ENCODE measurements around the gene RANGAP1.

The RANGAP1 gene

DNA sequence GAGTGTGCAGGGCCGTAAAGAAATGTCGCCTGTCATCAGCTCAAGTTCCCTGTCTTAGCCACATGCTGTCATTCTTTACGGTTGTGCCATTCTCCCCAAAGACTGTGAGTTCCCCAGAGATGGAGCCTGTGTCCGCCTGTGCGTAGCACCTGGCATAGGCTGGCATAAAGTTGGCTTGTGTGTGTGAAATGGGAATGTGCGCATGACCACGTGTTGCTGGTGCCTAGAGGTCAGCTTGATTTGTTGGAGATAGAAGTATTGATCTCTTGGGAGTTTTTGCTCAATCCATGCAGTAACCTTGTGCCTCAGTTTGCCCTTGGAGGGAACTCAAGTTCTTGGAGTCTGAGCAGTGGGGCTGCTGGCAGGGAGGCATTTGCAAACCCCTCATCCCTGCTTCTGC lies 54.6 kb downstream of the RANGAP1 start:
- no peak for DNase-seq

DNA sequence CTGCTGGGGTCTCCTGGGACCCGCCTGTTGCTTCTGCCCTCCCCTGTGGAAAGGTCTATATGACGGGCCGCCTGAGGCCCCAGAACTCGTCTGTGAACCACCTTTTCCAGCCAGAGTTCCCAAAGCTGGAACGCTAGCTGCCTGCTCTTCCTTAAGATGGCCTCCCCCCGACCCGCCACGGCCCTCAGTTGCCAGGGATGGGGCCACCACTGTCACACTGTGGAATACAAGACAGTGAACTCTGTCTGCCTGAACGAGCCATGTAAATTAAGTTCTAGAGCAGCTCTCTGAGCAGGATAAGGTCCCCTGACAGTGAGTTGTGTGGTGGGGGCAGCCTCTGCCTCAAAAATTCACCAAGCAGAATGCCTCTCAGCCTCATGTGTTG lies 55.6 kb downstream of the RANGAP1 start:
- DNase-seq: no peak

DNA sequence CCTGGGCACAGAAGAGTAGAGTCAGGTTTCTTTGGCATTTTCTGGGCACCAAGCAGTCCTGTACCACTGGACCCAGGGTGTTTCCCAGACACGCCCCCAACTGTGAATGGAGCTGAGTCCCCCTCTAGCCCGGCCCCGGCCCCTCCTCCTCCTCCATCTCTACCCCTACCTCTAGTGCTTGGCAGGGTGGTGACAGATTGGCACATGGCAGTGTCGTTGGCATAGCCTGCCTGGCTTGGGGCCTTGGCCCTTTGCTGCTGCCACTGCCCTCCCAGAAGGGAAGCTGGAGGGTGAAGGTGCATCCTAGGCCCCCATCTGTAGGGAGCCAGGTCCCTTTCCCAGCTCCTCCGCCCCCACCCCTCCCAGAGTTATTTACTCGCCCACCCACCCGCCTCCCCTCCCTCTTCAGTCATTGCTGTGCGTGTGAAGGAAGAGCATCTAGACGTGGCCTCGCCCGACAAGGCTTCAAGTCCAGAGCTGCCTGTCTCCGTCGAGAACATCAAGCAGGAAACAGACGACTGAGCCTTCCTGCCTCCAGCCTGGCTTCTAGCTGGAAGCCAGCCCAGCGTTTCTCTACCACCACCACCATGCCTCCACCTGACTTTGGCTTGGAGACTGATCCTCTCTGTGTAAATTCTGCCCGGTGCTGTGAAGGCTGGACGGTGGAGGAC lies 56.1 kb downstream of the RANGAP1 start:
- no peak for DNase-seq

DNA sequence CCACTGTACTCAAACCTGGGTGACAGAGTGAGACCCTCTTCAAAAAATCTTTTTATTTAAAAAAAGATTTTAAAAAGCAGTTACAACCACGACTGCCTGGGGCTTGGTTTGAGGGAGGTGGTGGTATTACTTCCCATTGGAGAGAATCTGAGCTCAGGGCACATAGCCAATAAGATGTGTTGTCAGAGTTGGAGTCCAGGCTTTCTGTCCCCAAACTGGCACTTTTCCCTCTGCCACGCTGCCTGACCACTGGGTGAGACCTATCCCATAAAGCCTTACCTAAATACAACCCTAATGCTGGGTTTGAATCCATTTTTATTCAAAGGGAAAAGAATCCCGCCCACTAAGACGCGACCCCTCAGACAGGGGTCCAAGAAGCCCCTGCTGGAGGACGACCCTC lies 56.8 kb downstream of the RANGAP1 start:
- no peak for DNase-seq

DNA sequence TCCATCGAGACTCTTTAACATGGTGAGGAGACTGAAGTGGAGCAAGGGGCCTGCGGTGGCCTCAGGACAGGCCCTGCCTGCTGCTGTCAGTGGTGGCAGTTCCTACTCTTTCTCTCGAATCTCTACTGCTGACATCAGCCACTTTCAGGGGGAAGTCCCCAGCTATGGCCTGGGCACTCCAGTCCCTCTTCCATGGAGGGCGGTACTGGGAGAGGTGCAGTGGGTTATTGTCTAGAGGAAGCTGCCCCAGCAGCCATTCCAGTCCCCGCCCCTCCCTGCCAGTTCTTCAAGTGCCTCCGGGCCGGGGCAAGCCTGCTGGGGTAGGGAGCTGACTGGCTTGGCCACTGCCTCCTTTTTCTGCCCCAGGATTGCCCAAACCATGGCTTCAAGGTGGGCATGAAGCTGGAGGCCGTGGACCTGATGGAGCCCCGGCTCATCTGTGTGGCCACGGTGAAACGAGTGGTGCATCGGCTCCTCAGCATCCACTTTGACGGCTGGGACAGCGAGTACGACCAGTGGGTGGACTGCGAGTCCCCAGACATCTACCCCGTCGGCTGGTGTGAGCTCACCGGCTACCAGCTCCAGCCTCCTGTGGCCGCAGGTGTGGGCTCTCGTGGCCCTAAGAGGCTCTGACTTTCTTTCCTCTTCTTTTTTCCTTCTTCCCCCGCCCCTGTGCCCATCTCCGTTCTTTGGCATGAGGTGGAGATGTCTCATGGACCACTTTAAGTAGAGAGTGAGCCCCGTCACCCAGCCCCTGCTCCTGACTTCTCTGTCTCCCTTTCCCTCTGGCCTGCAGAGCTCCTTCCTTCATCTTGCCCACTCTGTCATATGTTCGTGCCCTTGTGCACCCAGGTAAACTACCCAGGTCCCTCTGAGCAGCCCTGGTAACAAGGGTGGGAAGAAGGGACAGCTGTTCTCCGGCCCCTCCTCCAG lies 59.0 kb downstream of the RANGAP1 start:
- DNase-seq: no peak

DNA sequence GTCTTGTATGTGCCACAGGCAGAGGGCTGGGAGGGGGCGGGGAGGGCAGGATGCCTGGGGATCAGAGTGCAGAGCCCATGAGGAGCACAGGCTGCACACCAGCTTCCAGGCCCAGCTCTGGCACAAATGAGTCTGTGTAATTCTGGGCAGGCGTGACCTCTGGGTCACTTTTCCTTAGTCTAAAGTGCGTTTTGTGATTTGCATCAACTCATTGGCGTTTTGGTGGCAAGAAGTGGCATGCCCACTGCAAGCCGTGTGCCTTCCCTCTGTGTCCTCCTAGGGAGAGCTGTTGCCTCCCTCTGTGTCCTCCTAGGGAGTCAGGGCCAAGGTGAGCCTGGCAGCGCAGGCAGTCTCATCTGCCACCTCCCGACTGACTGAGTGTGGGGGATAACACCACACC lies 62.5 kb downstream of the RANGAP1 start:
- no peak for DNase-seq

DNA sequence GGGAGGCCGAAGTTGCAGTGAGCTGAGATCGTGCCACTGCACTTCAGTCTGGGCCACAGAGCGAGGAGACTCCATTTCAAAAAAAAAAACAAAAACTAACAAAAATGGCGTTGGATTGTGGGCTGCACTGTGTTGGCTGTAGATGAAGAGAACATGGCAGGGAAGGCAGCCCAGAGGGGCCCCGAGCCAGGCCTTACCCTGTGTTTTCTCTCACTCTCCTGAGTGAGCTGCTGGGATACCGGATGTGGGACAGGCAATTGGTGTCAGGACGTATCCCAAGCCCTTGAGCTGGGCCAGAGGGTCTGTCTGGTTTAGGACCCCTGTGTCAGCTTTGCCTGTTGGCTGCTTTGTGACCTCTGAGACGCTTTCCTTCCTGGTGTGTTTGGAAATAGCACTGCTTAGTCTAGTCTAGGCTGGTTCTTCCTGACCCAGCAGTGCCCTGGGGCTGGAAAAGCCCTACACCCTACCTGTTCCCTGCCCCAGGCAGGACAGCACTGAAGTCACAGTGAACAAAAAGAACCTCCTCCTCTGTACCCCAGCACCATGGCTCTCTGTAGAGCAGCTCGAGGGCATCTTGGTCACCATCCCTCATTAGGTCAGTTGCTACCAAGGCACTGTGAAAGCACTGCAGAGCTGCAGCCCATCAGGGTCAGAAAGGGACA lies 63.0 kb downstream of the RANGAP1 start:
- no peak for DNase-seq

DNA sequence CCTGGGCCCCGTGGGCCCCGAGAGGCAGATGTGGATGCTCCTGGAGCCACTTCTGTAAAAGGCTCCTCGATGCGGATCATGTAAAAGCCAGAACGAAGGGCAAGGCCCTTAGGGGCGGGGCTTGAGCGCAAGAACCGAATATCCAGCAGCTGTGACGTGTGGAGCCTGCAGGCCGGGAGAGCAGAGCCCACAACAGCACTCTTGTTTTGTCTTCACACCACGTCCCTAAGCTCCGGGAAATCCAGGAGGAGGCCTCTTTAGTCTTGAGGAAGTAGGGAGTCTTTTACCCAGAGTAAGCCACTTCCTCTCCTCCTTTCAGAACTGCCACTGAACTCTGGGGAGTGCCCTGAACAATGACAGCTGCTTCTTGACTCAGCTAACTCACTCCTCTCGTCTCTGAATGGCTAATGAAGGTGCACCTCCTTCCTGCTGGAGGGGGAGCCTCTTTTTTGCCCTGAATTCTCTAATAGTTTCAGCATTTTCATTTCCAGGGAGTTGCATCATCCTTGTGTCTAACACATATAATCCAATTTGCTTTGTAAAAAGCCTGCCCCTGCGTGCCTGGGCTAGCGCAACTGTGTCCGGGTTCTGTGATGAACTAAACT lies 68.3 kb downstream of the RANGAP1 start:
- DNase-seq: peak; percentile 43

DNA sequence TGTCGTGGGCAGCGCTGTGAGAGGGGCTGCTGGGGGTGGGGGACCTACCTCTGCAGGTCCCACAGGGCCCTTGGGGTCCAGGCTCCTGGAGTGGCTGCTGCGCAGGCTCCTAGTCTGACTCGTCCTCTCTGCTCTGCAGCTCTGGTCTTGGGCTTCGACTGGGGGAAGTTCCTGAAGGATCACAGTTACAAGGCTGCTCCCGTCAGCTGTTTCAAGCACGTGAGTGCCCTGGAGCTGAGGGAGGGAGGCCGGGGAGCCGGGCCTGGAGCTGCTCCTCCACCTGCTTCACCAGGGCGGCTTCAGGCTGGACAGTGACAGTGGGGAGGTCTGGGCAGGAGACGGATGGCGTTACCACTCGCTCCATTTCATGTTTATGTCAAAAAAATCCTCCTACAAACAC lies 69.0 kb downstream of the RANGAP1 start:
- DNase-seq: no peak

DNA sequence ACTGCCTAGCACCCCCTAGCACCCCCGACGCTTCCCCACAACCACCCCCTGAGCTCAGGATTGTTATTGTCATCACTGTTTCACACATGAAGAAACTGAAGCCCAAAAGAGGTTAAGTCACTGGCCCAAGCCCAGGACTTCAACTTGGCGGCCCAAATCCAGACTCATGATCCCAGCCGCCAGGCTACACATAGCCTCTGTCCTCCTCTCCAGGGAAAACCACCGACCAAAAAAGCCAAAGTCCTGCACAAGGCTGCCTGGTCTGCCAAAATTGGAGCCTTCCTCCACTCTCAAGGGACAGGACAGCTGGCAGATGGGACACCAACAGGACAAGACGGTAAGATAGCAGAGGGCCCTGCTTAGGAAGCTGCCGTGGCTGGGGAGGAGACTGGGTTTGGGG lies 70.1 kb downstream of the RANGAP1 start:
- no peak for DNase-seq

DNA sequence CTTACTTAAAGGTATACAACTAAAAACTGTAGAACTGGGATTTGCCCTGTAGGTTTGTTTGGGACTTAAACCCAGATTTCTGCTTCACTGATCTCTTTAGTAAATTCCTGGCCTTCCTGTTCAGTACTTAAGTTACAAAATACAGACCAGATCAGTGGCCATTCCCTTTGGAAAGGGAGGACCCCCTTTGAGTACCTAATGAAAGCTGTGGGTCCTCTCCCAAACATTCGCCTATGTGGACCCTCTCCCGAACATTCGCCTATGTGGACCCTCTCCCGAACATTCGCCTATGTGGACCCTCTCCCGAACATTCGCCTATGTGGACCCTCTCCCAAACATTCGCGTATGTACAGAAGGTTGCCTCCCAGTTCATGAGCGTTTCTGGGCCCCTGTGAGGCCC lies 70.6 kb downstream of the RANGAP1 start:
- DNase-seq: no peak

DNA sequence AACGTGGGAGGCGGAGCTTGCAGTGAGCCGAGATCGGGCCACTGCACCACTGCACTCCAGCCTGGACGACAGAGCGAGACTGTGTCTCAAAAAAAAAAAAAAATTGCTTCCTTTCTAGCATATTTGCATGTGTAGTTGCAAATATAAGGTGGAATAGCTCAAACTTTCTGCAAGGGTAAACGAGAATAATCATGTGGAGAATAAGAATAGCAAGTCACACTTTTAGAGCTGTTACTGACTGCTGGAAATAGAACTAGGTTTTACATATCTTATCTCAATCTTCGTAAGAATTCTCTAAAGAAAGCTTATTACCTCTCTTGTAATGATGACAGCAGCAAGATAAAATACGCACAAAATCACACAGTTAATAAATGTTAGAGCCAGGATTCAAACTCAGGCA lies 79.3 kb downstream of the RANGAP1 start:
- no peak for DNase-seq

DNA sequence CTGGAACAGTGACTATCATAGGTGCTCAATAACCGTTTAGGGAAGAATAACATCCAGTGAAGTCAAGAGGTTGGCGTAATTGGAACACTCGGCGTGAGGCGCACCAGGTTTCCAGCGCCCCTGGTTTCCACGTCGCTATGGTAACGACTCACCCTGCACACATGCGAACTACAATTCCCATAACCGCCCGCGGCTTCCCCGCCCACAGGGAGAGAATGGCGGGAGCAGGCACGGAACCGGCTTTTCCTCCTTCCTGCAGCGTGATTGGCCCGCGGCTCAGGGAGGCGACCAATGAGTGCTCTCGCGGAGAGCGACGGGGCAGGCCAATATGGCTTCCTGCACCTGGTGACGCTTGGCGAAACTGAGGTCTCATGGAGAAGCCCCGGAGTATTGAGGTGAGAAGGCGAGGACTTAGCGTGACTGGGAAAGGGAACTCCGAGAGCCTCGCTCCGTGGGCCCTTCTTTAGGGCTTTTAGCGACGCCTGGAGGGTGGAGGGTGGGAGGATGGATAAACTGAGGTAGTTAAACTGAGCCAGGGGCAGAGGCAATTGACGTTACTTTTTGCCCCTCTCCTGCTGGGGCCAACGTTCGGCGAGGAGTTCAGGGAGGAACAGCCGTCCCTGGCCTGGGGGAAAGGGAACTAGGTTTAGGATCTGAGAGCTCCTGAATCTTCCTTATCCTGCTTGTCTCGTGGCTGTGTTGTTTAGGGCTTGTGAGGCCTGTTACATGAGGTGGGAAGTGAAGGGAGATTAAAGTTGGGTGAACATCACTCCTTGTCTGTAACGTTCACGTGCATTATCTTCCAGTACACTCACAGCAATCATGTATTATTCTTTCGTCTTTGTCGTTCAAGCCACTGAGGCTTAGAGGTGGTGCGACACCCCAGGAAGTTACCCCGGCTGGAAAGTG lies 80.7 kb downstream of the RANGAP1 start, which contains the start of gene L3MBTL2:
Gene L3MBTL2 (plus strand): TSS at position 321 of the 909 bp plus-strand sequence. CDS start 51 bp downstream, at position 372.
- DNase-seq: peak; percentile 97

DNA sequence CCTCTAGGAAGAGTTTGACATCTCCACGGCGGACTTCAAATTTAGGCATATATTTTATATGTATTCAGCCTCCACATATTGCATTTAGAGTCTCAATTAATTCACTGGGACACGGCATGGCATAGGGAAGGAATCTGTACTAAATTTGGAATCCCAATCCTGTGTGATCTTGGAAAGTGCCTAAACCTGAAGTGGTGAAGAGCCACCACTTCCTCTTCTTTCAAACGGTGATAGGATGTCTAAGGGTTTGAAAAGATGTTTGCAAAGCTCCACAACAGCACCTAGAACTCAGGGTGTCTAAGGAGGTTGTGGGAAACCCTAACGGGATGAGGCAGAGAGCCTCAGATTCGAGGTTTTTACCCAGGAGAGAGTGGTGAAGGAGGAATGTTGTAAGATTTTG lies 81.9 kb downstream of the RANGAP1 start:
- DNase-seq: no peak

DNA sequence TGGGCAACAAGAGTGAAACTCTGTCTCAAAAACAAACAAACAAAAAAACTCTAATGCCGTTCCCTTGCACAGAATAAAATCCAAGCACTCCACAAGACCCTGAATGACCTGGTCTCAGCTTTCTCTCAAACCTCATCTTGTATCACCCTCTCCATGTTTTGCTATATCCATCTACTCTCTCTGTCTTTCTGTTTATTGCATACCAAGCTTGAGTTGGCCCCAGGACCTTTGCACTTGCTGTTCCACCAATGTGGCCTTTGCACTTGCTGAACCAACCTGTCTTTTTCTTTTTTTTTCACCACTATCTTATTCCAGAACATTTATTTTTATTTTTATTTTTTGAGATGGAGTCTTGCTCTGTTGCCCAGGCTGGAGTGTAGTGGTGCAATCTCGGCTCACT lies 82.9 kb downstream of the RANGAP1 start:
- DNase-seq: no peak

DNA sequence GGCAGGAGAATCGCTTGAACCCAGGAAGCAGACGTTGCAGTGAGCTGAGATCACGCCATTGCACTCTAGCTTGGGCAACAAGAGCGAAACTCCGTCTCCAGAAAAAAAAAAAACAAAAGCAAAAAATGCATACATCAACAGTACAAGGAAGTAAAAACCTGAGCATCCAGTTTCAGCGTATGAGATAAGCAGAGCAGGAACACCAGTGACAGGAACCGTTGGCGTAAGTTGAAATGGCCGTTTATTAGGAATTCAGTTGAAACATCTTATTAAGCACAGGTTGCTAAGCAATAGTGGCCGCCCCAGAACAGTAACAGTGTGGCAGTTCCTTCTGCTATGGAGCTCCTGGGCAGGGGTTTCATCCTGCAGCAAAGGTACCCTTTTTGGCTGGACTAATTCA lies 84.8 kb downstream of the RANGAP1 start:
- DNase-seq: no peak

DNA sequence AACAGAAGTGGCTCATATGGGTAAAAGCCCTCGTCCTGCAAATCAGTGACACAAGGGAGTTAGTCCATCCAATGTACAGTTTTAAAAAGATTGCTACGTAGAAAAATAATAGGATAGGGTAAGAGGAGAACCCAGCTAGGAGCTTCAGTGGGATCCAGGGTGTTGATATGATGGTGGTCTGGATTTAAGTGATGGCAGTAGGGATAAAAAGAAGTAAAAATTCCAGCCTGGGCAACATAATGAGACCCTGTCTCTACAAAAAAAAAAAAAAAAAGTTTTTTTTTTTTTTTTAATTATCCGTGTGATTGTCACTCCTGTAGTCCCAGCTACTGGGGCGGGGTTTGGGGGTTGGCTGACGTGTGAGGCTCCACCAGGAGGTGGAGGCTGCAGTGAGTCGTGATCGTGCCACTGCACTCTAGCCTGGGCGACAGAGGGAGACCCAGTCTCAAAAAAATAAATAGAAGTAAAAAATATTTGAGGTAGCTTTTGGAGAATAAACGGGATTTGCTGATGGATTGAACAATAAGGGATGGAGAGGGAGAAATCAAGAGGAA lies 87.9 kb downstream of the RANGAP1 start:
- DNase-seq: peak; percentile 38

DNA sequence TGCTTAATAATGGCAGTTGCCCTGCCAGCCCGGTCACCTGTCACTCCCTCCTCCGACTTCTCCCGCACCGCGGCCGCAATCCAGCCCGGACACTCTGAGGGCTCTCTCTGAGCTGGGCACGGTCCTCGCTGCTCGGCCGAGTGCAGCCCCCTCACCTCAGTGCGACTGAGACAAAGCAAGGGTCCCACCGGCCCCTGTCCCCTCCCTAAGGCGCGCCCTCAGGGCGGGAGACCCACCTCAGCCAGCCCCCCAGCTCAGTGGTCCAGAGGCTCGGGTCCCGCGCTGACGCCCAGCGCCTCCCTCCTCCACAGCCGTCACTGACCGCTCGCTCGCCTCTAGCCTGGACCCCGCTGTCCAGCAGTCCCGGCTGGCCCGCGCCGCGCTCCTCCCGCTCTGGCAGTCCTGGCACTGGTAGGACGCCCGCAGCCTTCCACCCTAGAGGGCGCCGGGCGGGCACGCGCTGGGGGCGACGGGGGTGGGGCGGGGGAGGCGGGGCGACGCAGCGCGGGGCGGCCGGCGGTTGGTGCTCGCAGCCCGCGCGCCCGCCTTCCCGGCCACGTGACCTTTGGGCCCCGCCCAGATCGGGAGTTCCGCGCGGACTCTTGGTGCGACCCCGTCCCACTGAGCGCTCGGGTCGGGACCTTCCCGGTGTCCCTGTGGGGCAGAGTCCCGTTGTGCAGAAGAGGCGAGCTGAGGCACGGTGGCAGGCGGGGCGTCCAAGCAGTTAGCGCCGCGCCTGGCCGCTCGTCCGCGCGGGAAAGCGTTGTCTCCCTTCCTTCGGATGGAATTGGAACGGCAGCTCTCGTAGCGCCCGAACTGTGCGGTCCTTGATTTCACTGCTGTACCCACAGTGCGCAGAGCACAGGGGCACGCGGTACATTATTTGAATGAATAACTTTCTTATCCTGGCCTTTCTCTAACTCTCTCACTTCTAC lies 88.7 kb downstream of the RANGAP1 start:
- peak; percentile 64 for DNase-seq

Measured in CD4-positive, alpha-beta T cell treated with Interleukin-4 for 4 hours (primary cell).